SK-N-SH treated with all-trans-retinoic acid at 6 μM for 48 hours (cell line): Measurements from ENCODE around the gene NMUR1.

Experiments
- ARNTL ChIP-seq: fragments of 450-650 bp; formaldehyde crosslinking; IDR thresholded peaks from 2 replicates; pipeline ENCODE4 v1.5.0; 2020; ENCODE audit warnings: low read depth, mild to moderate bottlenecking, moderate library complexity, borderline replicate concordance
- CREB5 ChIP-seq: fragments of 250-450 bp; sonication (Bioruptor Pico); IDR thresholded peaks from 2 replicates; pipeline ENCODE4 v1.5.1; 2020; ENCODE audit warnings: low read depth, mild to moderate bottlenecking, moderate library complexity
- CSRNP3 ChIP-seq: fragments of 250-450 bp; sonication (Bioruptor Pico); IDR thresholded peaks from 2 replicates; pipeline ENCODE4 v1.5.1; 2021; ENCODE audit warnings: mild to moderate bottlenecking, moderate library complexity
- ESRRG ChIP-seq: fragments of 250-450 bp; sonication (Bioruptor Pico); IDR thresholded peaks from 2 replicates; pipeline ENCODE4 v1.6.1; 2021; ENCODE audit warnings: mild to moderate bottlenecking
- PATZ1 ChIP-seq: fragments of 250-450 bp; sonication (Bioruptor Pico); IDR thresholded peaks from 2 replicates; pipeline ENCODE4 v1.8.0; 2020; ENCODE audit warnings: mild to moderate bottlenecking, moderate library complexity, borderline replicate concordance
- POU6F1 ChIP-seq: fragments of 250-450 bp; sonication (Bioruptor Pico); IDR thresholded peaks from 2 replicates; pipeline ENCODE4 v1.8.0; 2021; ENCODE audit warnings: low read depth, mild to moderate bottlenecking, moderate library complexity, borderline replicate concordance
- PPARA ChIP-seq: fragments of 250-450 bp; sonication (Bioruptor Pico); IDR thresholded peaks from 2 replicates; pipeline ENCODE4 v1.5.0; 2020; ENCODE audit warnings: mild to moderate bottlenecking, borderline replicate concordance
- RARB ChIP-seq: fragments of 250-450 bp; sonication (Bioruptor Pico); IDR thresholded peaks from 2 replicates; pipeline ENCODE4 v1.8.0; 2021; ENCODE audit warnings: mild to moderate bottlenecking, moderate library complexity
- SNAI2 ChIP-seq: fragments of 250-450 bp; sonication (Bioruptor Pico); IDR thresholded peaks from 2 replicates; pipeline ENCODE4 v1.5.0; 2020; ENCODE audit warnings: mild to moderate bottlenecking, moderate library complexity
- ZFP3 ChIP-seq: fragments of 250-450 bp; sonication (Bioruptor Pico); IDR thresholded peaks from 2 replicates; pipeline ENCODE4 v1.5.0; 2020; ENCODE audit warnings: mild to moderate bottlenecking, moderate library complexity
- ZNF70 ChIP-seq: fragments of 450-650 bp; formaldehyde crosslinking; IDR thresholded peaks from 2 replicates; pipeline ENCODE4 v1.5.0; 2020; ENCODE audit warnings: mild to moderate bottlenecking, moderate library complexity

GRCh38 chr2:231526341-231527090 is 3.7 kb downstream of the NMUR1 start:
- no peak for TF ChIP-seq ZNF70 (CRISPR knock-in tag)
- no peak for TF ChIP-seq ESRRG (CRISPR knock-in tag)
- TF ChIP-seq ARNTL, result no peak
- no peak for TF ChIP-seq CREB5
- TF ChIP-seq SNAI2, result no peak
- TF ChIP-seq PATZ1 (CRISPR knock-in tag), result no peak
- TF ChIP-seq POU6F1 (CRISPR knock-in tag), result no peak
- no peak for TF ChIP-seq CSRNP3
- TF ChIP-seq RARB, result no peak
- no peak for TF ChIP-seq PPARA
- no peak for TF ChIP-seq ZFP3
